ENCODE results near the gene SLC8B1.

Gene SLC8B1

DNA sequence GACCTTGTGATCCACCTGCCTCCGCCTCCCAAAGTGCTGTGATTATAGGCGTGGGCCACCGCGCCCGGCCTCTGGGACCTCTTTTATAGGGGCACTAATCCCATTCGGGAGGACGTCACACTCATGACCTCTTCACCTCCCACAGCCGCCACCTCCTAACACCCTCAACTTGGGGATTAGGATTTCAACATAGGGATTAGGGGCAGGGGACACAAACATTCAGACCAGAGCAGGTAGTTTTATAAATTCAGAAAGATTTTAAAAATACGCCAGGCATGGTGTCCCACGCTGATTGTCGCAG, 64.2 kb downstream of the SLC8B1 start:
- DNase-seq (ENCODE audit: low read depth in 2 of 2) = no peak

DNA sequence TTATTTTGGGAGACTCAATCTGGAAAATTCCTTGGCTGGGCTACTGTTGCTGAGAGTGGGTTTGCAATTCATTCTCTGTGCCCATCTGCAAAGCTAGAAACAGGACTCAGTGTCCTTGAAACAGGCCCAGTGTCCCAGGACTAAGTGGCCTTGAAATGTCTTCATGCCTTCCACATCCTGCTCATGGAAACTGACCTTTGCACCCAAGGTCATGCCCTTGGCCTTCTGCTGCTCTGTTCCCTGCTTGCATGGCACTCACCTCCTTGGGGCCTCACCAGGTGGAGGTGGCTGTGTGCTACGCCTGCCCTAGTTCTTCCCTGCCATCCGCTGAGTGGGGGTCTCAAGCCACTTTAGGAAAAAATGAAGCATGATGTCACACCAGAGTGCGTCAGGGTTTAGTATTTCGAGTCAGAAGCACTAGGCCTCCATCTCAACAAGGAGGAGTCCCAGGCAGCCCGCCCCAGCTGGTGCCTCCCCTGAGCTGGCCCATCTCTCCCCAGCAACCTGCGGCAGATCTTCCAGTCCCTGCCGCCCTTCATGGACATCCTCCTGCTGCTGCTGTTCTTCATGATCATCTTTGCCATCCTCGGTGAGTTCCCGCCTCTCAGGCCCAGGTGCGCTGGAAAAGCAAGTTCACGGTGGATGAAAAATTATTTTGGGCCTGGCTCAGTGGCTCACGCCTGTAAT, 65.5 kb downstream of the SLC8B1 start:
- no peak for DNase-seq (ENCODE audit: low read depth in 2 of 2)

DNA sequence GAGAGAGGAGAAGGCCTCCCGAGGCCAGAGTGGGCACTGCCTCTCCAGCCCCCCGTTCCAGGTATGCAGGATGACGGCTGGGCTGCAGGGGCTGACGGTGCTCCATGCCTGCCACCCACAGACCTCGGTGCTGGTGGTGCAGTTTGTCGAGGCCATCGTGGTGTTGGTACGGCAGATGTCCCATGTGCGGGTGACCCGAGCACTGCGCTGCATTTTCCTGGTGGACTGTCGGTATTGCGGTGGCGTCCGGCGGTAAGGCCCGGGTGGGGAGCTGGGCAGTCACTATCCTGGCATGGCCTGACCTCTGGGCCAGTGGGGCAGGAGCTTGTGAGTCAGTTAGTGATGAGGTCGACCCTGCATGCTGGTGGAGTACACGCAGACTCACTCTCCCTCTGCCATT, 66.3 kb downstream of the SLC8B1 start:
- no peak for DNase-seq (ENCODE audit: low read depth in 2 of 2)

DNA sequence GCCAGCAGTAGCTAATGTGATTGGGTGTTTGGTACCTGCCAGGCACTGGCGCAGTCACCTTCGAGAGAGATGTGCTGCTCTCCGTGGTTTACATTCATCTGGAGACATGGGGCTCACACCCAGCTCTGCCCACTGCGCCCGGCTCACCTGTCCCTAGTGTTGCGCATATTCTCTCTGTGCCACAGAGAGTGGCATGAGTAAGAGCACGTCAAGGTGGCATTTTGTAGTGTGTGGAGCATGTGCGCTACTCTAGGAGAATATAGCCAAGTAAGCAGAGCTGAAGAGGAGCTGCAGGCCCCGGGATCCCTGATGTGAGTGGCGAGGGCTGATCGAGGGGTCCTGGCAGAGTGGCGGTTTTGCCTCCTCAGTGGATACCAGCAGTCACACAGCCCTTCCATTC, 66.8 kb downstream of the SLC8B1 start:
- no peak for DNase-seq (ENCODE audit: low read depth in 2 of 2)

DNA sequence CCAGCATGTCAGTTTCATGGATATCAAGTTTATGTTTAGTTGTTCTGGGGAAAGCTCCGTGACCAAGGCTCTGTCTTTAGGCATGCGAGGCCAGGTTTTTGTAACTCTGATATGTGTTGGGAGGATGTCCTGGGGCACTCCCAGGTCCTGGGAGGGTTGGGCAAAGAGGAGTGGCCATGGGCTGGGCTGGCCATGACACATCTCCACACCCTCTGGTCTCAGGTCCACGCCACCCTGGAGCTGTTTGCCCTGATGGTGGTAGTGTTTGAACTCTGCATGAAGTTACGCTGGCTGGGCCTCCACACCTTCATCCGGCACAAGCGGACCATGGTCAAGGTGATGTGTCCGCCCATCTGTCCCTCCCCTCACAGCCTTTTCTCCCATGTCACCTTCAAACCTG, 67.3 kb downstream of the SLC8B1 start:
- no peak for DNase-seq (ENCODE audit: low read depth in 2 of 2)

DNA sequence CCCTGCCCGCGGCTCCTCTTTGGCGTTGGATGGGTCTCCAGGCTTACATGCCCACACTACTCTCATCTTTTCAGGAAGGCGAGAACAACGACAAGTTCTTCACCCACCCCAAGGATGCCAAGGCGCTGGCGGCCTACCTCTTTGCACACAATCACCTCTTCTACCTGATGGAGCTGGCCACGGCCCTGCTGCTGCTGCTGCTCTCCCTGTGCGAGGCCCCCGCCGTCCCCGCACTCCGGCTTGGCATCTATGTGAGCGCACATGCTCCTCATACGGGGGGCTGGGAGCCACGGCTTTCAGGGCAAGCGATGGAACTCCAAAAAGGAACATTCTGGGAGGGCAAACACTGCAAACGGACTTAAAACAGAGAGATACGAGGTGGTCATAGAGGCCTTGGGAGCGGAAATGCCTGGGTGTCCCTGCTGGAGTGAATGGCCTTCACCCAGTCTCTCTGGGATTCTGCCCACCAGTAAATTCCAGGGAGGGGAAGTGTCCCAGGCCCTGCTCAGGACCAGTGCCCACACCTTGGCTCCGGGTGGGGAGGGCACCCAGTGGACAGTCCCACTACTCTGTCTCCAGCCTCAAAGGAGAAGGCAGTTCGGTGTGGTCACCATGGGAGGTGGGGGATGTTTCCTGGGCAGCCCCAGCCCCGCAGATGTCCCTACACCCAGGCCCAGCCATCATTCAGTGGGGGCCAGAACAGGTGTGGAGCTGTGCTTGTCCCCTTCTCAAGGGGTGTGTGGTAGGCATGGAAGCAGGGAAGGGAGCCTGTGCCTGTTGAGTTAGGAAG, 68.6 kb downstream of the SLC8B1 start:
- no peak for DNase-seq (ENCODE audit: low read depth in 2 of 2)

DNA sequence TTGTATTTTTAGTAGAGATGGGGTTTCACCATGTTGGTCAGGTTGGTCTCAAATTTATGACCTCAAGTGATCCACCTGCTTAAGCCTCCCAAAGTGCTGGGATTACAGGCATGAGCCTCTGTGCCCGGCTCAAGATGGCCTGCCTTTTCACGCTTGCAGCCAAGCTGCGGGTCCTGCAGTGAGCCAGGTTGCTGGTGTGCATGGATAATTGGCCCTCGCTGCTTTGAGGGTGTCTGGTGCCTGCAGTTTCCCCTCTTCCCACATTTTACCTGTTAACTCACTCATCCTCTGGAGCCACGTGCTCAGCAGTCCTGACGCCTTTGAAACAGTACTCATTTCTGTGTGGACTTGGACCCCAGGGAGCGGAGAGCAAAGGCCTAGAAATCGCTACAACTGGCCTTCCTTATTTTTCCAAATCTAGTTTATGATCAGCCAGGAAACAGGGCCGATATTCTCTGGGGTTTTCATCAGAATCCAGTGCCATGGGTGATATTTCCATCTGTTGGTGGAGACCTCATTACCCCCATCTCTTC, 71.4 kb downstream of the SLC8B1 start:
- no peak for DNase-seq (ENCODE audit: low read depth in 2 of 2)

DNA sequence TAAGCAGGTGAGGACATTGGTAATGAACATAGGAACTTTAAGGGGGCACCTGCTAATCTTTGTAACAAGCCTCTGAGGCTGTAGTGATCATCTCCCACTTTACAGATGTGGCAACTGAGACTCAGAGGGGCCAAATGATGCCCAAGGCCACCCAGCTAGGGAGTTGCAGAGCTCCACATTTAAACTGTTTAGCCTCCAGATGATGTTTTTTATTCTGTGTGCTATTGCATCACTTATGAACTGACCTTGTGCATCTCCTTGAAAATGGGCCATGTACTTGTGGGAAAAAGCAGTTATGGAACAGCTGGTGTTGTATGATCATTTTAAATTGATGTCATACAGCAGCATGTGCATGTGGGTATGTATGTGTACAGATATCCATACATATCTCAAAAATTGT, 72.2 kb downstream of the SLC8B1 start:
- DNase-seq (ENCODE audit: low read depth in 2 of 2) = no peak

DNA sequence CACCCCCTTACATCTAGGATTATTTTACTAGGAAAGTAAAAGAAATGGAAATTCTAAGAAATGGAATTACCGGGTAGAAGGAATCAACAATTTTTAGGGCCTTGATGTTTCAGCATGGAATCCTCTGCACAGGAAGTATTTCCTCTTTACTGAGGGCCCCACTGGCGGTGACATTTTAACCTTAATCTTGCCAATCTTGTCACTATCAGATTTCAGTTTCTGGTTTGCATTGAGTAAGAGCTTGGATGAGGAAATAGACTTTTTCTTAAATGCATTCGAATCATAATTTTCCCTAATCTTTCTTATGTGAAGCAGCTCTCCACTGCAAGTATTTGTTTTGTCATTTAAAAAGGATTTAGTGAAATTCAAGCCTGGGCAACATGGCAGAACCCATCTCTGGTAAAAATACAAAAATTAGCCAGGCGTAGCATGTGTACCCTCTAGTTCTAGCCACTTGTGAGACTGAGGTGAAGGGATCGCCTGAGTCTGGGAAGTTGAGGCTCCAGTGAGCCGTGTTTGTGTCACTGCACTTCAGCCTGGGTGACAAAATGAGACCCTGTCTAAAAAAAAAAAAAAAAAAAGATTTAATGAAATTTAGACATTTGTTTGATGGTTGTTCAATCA, 73.0 kb downstream of the SLC8B1 start:
- DNase-seq (ENCODE audit: low read depth in 2 of 2) = no peak

DNA sequence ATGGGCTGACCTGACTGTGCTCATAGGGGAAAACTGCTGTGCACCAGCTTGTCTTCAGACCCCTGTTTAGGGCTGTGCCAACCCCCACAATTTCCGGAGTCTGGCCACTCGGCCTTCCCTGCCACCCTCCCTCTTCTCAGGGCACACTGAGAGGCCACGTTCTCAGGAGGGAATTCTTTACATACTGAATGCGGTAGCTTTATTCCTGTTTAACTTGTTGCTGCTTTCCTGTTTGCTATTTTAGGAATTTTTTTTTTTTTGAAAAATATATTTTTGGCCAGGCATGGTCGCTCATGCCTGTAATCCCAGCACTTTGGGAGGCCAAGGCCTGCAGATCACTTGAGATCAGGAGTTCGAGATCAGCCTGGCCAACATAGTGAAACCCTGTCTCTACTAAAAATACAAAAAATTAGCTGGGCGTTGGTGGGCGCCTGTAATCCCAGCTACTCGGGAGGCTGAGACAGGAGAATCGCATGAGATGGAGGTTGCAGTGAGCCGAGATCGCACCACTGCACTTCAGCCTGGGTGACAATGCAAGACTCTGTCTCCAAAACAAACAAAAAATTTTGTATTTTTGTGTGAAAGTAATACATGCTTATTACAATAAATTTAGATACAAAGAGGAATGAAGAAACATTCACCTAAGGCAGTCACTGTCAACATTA, 74.1 kb downstream of the SLC8B1 start:
- DNase-seq (ENCODE audit: low read depth in 2 of 2) = no peak

DNA sequence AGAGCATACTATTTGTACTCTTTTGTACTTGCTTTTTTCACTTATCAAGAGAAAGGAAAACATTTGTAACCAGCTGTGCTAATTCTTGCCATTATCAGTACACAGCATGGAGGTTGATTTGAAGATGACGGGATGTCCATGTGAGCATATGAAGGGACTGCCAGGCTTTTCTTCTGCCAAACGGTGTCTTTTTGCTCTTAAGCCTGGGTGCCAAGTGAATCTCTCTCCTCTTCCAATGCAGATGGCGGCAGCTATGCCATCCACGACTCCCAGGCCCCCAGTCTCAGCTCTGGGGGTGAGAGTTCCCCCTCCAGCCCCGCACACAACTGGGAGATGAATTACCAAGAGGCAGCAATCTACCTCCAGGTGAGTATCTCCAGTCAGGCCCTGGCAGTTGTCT, 74.8 kb downstream of the SLC8B1 start:
- DNase-seq (ENCODE audit: low read depth in 2 of 2) = no peak

DNA sequence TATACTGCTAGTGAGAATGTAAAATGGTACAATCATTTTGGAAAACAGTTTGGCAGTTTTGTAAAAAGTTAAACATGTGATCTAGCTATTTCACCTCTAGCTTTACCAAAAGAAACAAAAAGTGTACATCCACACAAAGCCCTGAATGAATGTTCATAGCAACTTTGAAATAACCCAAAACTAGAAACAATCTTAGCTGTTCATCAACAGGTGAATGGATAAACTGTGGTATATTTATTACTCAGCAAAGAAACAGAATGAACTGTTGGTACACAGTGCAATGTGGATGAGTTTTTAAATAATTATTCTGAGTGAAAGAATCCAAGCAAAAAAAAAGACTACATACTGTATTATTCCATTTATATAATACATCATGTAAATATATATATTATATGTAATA, 77.3 kb downstream of the SLC8B1 start:
- no peak for DNase-seq (ENCODE audit: low read depth in 2 of 2)

DNA sequence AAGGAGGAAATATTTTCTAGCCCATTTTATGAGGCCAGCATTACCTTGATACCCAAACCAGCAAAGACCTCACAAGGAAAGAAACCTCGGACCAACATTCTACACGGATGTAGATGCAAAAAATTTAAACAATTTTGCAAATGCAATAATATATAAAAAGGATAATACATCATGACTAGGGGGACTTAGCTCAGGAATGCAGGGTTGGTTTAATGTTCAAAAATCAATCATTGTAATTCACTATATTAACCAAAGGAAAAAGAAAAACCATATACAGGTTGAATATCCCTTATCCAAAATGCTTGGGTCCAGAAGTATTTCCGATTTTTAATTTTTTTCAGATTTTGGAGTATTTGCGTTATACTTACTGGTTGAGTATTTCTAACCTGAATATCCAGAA, 80.6 kb downstream of the SLC8B1 start:
- DNase-seq (ENCODE audit: low read depth in 2 of 2) = no peak

DNA sequence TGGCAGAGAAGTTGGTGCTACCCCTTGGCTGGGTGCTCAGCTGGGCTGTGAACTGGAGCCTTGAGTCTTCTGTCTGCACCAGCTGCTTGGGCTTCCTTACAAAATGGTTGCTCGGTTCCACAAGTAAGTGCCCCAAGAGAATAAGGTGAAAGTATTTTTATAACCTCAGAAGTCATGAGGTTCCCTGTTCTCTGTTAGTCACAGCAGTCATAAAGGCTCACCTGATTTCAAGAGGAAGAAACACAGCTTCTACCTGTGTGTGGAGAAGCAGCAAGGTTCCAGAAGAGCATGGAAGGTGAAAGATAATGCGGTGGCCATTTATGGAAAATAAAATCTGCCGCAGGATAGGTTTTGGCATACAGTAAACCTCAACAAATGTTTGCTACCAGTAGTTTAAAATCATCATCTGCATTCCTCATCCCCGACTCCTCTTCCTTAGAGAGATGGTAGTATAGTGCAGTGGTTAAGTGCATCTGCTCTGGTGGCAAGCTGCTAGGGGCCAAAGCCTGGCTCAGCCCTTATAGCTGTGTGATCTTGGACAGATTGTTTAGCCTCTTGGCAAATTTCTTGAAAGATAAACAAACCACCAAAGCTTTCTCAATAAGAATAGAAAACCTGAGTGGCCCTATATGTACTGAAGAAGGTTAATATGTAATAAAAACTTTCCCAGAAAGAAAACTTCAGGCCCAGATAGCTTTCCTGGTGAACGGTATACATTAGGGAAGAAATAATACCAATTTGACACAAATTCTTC, 81.2 kb downstream of the SLC8B1 start:
- DNase-seq (ENCODE audit: low read depth in 2 of 2) = no peak

DNA sequence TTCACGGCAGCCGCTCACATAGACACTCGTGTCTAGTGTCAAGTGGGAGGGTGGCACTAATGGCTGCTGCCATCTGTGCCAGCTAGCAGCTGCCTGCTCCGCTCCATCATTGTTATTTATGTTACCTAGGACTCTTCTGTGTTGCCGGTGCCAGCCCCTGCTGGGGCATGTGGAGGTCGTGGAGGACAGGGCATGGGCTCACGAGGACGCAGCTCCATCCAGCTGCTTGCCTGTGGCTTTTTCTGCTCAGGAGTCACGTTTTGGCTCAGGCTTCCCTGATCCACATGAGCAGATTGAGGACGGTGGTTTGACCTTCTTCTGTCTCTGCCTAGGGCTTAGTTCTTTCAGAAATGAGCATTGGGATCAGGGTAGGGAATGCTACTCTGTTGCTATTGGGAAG, 82.4 kb downstream of the SLC8B1 start:
- no peak for DNase-seq (ENCODE audit: low read depth in 2 of 2)

DNA sequence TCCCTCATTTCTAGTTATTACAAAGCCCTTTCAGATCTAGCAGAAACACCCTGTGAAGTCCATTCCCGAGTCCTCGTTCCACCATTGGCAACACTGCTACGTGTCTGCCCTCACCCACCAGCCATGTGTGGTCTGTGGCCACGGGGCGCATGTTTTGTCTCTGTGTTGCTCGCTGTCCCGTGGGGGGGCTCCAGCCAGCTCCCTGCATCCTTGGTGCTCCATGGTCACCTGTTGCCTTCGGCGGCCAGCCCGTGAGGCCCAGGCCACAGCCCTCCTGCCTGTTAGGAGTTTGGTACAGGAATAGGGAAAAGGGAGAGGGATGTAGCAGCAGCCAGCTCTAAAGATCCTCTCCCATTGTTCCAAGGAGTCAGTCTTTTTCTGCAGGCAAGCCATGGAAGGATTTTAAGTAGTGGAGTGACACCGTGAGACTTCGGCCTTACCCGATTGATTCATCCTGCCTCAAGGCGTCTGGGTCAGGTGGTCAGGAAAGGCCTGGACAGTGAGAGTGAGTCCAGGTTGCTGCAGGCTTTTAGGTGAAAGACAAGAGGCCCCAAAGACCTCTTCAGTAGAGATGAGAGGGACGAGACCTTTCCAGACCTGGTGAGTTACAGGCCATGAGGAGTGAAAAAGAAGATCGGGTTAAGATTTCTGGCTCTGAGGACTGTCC, 83.4 kb downstream of the SLC8B1 start:
- DNase-seq (ENCODE audit: low read depth in 2 of 2) = no peak

DNA sequence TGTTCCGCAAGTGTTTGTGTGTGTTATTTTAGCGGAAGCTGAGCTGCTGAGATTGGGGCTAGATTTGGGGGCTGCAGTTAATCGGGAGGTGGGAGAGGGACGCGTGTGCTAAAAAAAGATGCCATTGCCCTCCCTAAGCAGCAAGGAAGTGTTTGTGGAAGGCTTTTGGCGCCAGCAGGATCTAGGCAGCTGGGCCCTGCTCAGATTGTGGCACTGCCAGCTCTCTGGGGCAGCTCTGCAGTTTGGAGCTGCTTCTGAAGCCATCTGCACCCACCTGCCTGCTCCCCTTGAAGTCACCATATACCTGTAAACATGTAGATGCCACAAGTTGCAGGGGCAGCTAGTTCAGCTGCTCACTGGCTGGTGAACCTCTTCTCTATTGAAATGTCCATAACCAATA, 84.9 kb downstream of the SLC8B1 start:
- no peak for DNase-seq (ENCODE audit: low read depth in 2 of 2)

DNA sequence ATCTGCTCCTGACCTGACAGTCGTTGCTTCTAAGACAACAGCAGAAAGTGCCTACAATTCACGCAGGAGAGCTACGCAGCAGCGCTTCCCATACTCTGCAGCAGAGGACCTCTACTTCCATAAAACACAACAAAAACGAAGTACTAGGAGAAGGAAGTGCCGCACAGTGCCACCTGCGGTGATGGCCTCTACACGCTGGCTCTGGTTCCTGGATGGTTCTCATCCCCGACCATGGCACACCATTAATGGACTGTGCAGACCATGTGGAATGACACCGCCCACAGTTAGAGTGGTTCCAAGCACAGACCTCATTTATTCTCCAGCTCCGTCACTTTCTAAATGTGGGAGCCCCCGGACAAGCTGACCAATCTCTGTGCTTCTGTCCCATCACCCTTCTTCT, 85.4 kb downstream of the SLC8B1 start:
- no peak for DNase-seq (ENCODE audit: low read depth in 2 of 2)

DNA sequence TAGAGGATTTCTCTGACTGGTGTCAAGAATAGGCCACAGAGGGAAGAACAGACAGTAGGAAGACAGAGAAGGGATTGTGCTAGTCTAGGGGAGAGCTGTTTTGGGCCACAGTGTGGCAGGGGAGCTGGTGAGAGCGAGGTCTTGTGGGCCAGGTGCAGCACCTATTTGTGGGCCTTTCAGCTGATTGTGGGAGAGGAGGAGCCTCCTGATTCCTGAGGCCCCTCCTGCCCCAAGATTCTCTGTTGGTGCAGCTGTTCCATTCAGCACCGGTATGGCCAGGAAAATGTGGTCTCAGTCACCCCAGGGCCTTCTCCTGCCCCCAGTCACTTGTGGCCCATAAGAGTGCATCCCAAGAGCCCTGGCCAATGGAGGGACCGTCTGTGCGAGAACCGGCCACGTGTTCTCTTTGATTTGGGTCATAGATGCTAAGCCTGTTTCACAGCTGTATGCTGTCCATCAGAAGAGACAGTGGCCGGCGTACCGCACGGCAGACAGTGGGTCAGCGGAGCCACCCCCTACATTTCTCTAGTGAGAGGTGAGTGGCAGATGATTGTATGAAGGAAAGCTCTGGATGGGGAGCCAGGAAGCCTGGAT, 86.0 kb downstream of the SLC8B1 start:
- no peak for DNase-seq (ENCODE audit: low read depth in 2 of 2)
